Activated naive CD8-positive, alpha-beta T cell treated with anti-CD3 and anti-CD28 coated beads, Interleukin-2, amount 50 U/mL, for 24 hours (primary cell): ENCODE results near the gene NSL1.
A peak's percentile ranks its signal among the peaks of the same experiment; 100 is the strongest.
"Not testable (repeated sequence)": the region's sequence is repeated elsewhere in the genome, so short reads cannot be mapped to it uniquely, and the experiment has no call there.

ENCODE experiments used
- ATAC-seq: fragments of 150-1000 bp; cut with Tn5 transposase; one replicate; pipeline ENCODE4 v1.10.0; 2021
- DNase-seq: peaks from one replicate; pipeline ENCODE4 v3.0.0; 2021
- H3K27ac Mint-ChIP-seq: one replicate; pipeline ENCODE4 v1.8.0; 2021; ENCODE audit warnings: mild to moderate bottlenecking, mixed read lengths
- H3K27me3 Mint-ChIP-seq: one replicate; pipeline ENCODE4 v1.8.0; 2021; ENCODE audit warnings: mixed read lengths
- H3K36me3 Mint-ChIP-seq: one replicate; pipeline ENCODE4 v1.8.0; 2021; ENCODE audit warnings: low read depth, mixed read lengths
- H3K4me1 Mint-ChIP-seq: one replicate; pipeline ENCODE4 v1.8.0; 2021; ENCODE audit warnings: mixed read lengths
- H3K4me3 Mint-ChIP-seq: one replicate; pipeline ENCODE4 v1.8.0; 2021; ENCODE audit warnings: mild to moderate bottlenecking, moderate library complexity, mixed read lengths
- H3K9me3 Mint-ChIP-seq: one replicate; pipeline ENCODE4 v1.8.0; 2021; ENCODE audit warnings: mixed read lengths

The NSL1 gene

GRCh38 chr1:212716161-212716560 lies 75.4 kb downstream of the NSL1 start:
- no peak overlapping the region for H3K27ac Mint-ChIP-seq
- H3K36me3 Mint-ChIP-seq, result no peaks in the 10 kb centered on the region
- no peak overlapping the region for H3K4me3 Mint-ChIP-seq
- H3K9me3 Mint-ChIP-seq, result no peaks in the 10 kb centered on the region
- ATAC-seq (no peak), DNase-seq (no peak)
- peaks cover 14% of the 10 kb centered on the region for H3K27me3 Mint-ChIP-seq
- H3K4me1 Mint-ChIP-seq, result peaks cover 36% of the 10 kb centered on the region

GRCh38 chr1:212713465-212714136 lies 78.0 kb downstream of the NSL1 start:
- Mint-ChIP-seq H3K4me1 (peaks cover 33% of the 10 kb centered on the region), H3K4me3 (no peak overlapping the region), H3K36me3 (no peaks in the 10 kb centered on the region), H3K9me3 (no peaks in the 10 kb centered on the region), H3K27ac (peak overlapping the region; percentile 70), H3K27me3 (peaks cover 13% of the 10 kb centered on the region)
- ATAC-seq, result peak; percentile 35
- no peak for DNase-seq

- Mint-ChIP-seq H3K4me3 (no peak overlapping the region), H3K4me1 (peaks cover 31% of the 10 kb centered on the region), H3K9me3 (no peaks in the 10 kb centered on the region), H3K36me3 (no peaks in the 10 kb centered on the region), H3K27ac (peak overlapping the region; percentile 70), H3K27me3 (peaks cover 9% of the 10 kb centered on the region)
- ATAC-seq (peak; percentile 85), DNase-seq (no peak)
These were observed 78.9 kb downstream of the NSL1 start for GRCh38 chr1:212712451-212713303.

GRCh38 chr1:212711974-212712373 lies 79.6 kb downstream of the NSL1 start:
- not testable (repeated sequence) for H3K4me3 Mint-ChIP-seq

GRCh38 chr1:212710566-212710965 lies 81.0 kb downstream of the NSL1 start:
- peaks cover 25% of the 10 kb centered on the region for H3K4me1 Mint-ChIP-seq
- no peak overlapping the region for H3K27ac Mint-ChIP-seq
- no peak for ATAC-seq
- no peaks in the 10 kb centered on the region for H3K27me3 Mint-ChIP-seq
- H3K36me3 Mint-ChIP-seq, result no peaks in the 10 kb centered on the region
- no peak overlapping the region for H3K4me3 Mint-ChIP-seq
- no peaks in the 10 kb centered on the region for H3K9me3 Mint-ChIP-seq
- DNase-seq, result no peak

More at GRCh38 chr1:212711974-212712373, 79.6 kb downstream of the NSL1 start:
- ATAC-seq, DNase-seq, H3K36me3 Mint-ChIP-seq, H3K27me3 Mint-ChIP-seq, H3K9me3 Mint-ChIP-seq: not testable (repeated sequence)
- H3K4me1 Mint-ChIP-seq, result peaks cover 31% of the 10 kb centered on the region
- H3K27ac Mint-ChIP-seq, result peak overlapping the region; percentile 40

GRCh38 chr1:212703991-212704564 lies 87.5 kb downstream of the NSL1 start:
- Mint-ChIP-seq H3K27me3 (peaks cover 10% of the 10 kb centered on the region), H3K4me3 (no peak overlapping the region), H3K36me3 (no peaks in the 10 kb centered on the region), H3K4me1 (peaks cover 45% of the 10 kb centered on the region), H3K9me3 (no peaks in the 10 kb centered on the region), H3K27ac (no peak overlapping the region)
- DNase-seq, result no peak
- ATAC-seq, result no peak

GRCh38 chr1:212702672-212703071 lies 88.9 kb downstream of the NSL1 start:
- Mint-ChIP-seq H3K27me3 (peaks cover 12% of the 10 kb centered on the region), H3K4me3 (peak overlapping the region; percentile 15), H3K9me3 (no peaks in the 10 kb centered on the region), H3K4me1 (peaks cover 57% of the 10 kb centered on the region), H3K36me3 (peaks cover 2% of the 10 kb centered on the region), H3K27ac (no peak overlapping the region)
- DNase-seq (no peak), ATAC-seq (no peak)

- peaks cover 65% of the 10 kb centered on the region for H3K4me1 Mint-ChIP-seq
- H3K27me3 Mint-ChIP-seq, result peaks cover 12% of the 10 kb centered on the region
- DNase-seq (no peak), ATAC-seq (no peak)
- peaks cover 2% of the 10 kb centered on the region for H3K36me3 Mint-ChIP-seq
- H3K27ac Mint-ChIP-seq, result no peak overlapping the region
- H3K4me3 Mint-ChIP-seq, result peak overlapping the region; percentile 89
- no peaks in the 10 kb centered on the region for H3K9me3 Mint-ChIP-seq
These were observed 89.7 kb downstream of the NSL1 start for GRCh38 chr1:212701910-212702309.

- H3K27me3 Mint-ChIP-seq, result peaks cover 12% of the 10 kb centered on the region
- peak overlapping the region; percentile 84 for H3K27ac Mint-ChIP-seq
- H3K36me3 Mint-ChIP-seq, result peaks cover 6% of the 10 kb centered on the region
- DNase-seq (peak; percentile 50), ATAC-seq (peak; percentile 41)
- H3K9me3 Mint-ChIP-seq, result no peaks in the 10 kb centered on the region
- H3K4me1 Mint-ChIP-seq, result peaks cover 70% of the 10 kb centered on the region
- H3K4me3 Mint-ChIP-seq, result peak overlapping the region; percentile 89
These were observed 90.4 kb downstream of the NSL1 start for GRCh38 chr1:212700892-212701819.

- Mint-ChIP-seq H3K9me3 (no peaks in the 10 kb centered on the region), H3K27ac (peak overlapping the region; percentile 84), H3K36me3 (peaks cover 14% of the 10 kb centered on the region), H3K27me3 (peaks cover 12% of the 10 kb centered on the region), H3K4me3 (peak overlapping the region; percentile 89), H3K4me1 (peaks cover 70% of the 10 kb centered on the region)
- ATAC-seq (peak; percentile 53), DNase-seq (peak; percentile 78)
These were observed 91.2 kb downstream of the NSL1 start for GRCh38 chr1:212700223-212700891.

- H3K4me1 Mint-ChIP-seq, result peaks cover 67% of the 10 kb centered on the region
- DNase-seq, result no peak
- H3K27me3 Mint-ChIP-seq, result peaks cover 12% of the 10 kb centered on the region
These were observed 91.9 kb downstream of the NSL1 start, which contains the start of gene BATF3 for GRCh38 chr1:212699625-212700222. Gene BATF3, minus strand, starts transcription at chr1:212699840. Its CDS starts 78 bp downstream, at chr1:212699762.

GRCh38 chr1:212699104-212699624 lies 92.4 kb downstream of the NSL1 start:
- Mint-ChIP-seq H3K27me3 (peaks cover 12% of the 10 kb centered on the region), H3K4me1 (peaks cover 64% of the 10 kb centered on the region), H3K27ac (peak overlapping the region; percentile 84), H3K9me3 (no peaks in the 10 kb centered on the region), H3K36me3 (peaks cover 23% of the 10 kb centered on the region), H3K4me3 (peak overlapping the region; percentile 89)
- peak; percentile 72 for DNase-seq
- ATAC-seq, result peak; percentile 71

More at GRCh38 chr1:212699625-212700222, 91.9 kb downstream of the NSL1 start, which contains the start of gene BATF3:
- peak within 1 kb of the TSS; percentile 84 for H3K27ac Mint-ChIP-seq
- H3K9me3 Mint-ChIP-seq, result no peaks in the 10 kb centered on the region
- peak; percentile 20 for ATAC-seq
- H3K4me3 Mint-ChIP-seq, result peak within 1 kb of the TSS; percentile 89
- peaks cover 18% of the 10 kb centered on the region for H3K36me3 Mint-ChIP-seq
